Muscle of leg (tissue), 11 donors: ENCODE results near the gene TSPAN1. TPM values are rescaled to one million over a fixed set of nuclear protein-coding genes. Genes with fewer than 3 reads are reported as not detected.

Source experiments
- DNase-seq: peaks from one replicate; pipeline ENCODE4 v3.0.0; 2013
- H3K27ac ChIP-seq: one replicate; pipeline ENCODE4 v1.5.1; 2013; ENCODE audit warnings: mild to moderate bottlenecking, low read length, control low read depth
- H3K27me3 ChIP-seq: one replicate; pipeline ENCODE4 v1.6.1; 2013; ENCODE audit warnings: low read length; ENCODE audit not compliant: control insufficient read depth, insufficient read depth
- H3K36me3 ChIP-seq: one replicate; pipeline ENCODE4 v1.6.1; 2013; ENCODE audit warnings: low read length; ENCODE audit not compliant: control insufficient read depth, insufficient read depth
- H3K4me1 ChIP-seq: one replicate; pipeline ENCODE4 v1.6.1; 2013; ENCODE audit warnings: low read length; ENCODE audit not compliant: control insufficient read depth, insufficient read depth
- H3K4me3 ChIP-seq: one replicate; pipeline ENCODE4 v1.5.1; 2013; ENCODE audit warnings: low read length, control low read depth
- H3K9me3 ChIP-seq: replicated peaks from 2 replicates; pipeline ENCODE4 v1.6.1; 2013; ENCODE audit warnings: low read depth, low read length; ENCODE audit not compliant: control insufficient read depth
- WGBS: methylation state at CpG from one replicate; pipeline ENCODE4 v1.1.5; 2013; ENCODE audit warnings: missing lambda C conversion rate; ENCODE audit not compliant: insufficient coverage; 5-methylcytosine and 5-hydroxymethylcytosine counted together
- polyA plus RNA-seq, 8 donors: library from polyadenylated mRNA; unstranded; fragments of 120-200 nt; gene quantifications; one replicate each; pipeline versions ENCODE4 v1.2.1 to v1.2.3, GENCODE V29; 2013; ENCODE audit warnings: inconsistent platforms in 1 of 8, low replicate concordance in 1 of 8; ENCODE audit not compliant: insufficient read length in 8 of 8, insufficient read depth in 1 of 8
- total RNA-seq: library from RNA; stranded (reverse); fragments of 120-200 nt; gene quantifications from one replicate; pipeline ENCODE4 v1.2.4, GENCODE V29; 2013

TSPAN1 gene
- total and polyA plus RNA-seq, 9 donors, result 0.31 to 1.7 (median 0.51) TPM; not detected in 2

DNA sequence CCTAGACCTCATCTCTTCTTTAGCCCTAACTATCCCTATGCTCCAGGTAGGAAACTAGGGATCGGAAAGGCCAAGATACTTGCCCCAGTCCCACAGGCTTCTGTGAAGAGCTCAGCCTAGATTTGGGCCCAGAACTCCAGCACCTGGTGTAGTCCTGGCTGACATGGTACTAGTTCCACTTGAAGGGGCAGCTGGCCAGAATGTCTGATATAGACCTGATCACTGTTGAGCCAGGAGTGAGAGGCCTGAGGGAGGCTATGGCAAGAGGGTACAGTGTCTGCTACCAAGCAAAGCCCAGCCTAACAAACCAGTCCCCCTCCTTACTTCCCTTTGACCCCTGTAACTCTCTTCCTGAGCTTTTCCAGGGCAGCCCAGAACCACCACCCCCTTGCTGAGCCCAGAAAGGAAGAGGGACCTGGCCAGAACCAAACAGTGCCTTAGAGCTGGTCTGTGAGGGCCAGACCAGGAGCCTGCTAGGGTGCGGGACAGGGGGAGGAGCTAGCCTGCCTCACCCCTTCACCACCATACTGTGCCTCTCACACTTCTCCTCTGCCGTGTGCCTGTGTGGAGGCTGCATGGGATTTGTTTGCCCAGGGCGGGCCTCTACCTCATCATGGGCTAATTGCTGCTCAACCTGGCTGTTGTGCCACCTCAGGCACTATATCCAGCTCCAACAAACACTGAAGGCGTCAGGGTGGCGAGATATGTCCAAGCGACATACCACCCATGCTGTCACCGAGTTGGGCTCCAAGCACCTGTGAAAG is 12.4 kb downstream of the TSPAN1 start:
- 97% methylated on average over 6 of the region's 8 CpGs for WGBS
- H3K27ac ChIP-seq, result no peak overlapping the region
- H3K9me3 ChIP-seq, result no peaks in the 10 kb centered on the region
- no peak for DNase-seq
- no peak overlapping the region for H3K4me3 ChIP-seq
- peaks cover 17% of the 10 kb centered on the region for H3K4me1 ChIP-seq
- H3K27me3 ChIP-seq, result no peaks in the 10 kb centered on the region
- H3K36me3 ChIP-seq, result peaks cover 49% of the 10 kb centered on the region

DNA sequence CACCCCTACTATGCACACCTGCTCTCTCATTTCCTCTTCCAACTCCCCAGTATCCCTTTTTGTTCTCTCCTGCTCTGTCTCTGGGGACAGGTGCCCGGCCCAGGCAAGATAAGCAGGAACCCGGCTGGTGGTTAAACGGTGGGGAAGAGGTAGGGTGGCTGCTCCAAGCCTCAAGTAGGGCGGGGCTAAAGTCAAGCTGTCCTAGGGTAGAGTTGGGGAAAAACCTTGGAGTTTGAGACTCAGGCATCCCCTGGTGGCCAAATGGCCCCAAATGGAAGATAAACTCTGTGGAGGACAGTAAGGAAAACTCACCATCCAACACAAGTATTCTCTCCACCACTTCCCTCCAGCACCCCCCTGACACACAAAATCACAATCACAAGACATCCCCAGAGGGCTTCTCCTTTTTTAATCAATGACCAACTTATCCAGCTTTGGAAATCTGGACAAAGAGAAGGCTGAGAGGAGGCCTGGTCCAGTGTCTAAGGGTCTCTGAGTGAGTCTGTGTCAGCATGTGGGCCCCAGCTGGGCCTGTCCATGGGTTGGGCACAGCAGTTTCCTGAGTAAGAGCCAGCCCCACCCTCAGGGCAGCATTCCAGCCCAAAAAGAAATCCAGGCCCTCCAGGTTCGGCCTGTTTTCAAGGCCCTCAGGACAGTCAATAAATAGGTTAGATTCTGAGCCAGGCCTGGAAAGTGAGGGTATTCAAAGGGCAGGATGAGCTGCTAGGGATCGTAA is 13.6 kb downstream of the TSPAN1 start:
- Histone ChIP-seq H3K36me3 (peaks cover 60% of the 10 kb centered on the region), H3K27ac (no peak overlapping the region)

DNA sequence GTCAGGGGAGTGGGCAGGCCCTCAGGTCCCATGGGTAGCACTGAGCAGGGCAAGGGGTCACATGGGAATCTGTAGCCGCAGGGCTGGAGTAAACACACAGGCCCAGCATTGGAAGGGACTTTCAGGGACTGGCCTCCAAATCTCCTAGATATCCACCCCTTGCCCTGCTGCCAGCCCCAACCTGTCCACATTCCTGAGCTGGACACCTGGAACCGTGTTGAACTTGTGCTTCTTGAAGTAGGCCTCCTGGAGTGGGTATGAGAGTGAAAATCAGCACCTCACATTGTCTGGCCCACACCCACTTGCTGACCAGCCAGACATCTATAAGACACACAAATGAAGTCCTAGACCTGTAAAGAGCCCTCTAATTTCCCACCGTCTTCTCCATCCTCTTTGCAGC is 15.7 kb downstream of the TSPAN1 start:
- Histone ChIP-seq H3K4me1 (no peaks in the 10 kb centered on the region), H3K9me3 (no peaks in the 10 kb centered on the region), H3K27ac (no peak overlapping the region), H3K27me3 (no peaks in the 10 kb centered on the region), H3K4me3 (no peak overlapping the region), H3K36me3 (peaks cover 80% of the 10 kb centered on the region)
- no peak for DNase-seq
- 83% methylated on average over 2 of the region's 3 CpGs for WGBS

More for the DNA sequence above, 13.6 kb downstream of the TSPAN1 start:
- peaks cover 7% of the 10 kb centered on the region for H3K4me1 ChIP-seq
- no peak overlapping the region for H3K4me3 ChIP-seq
- H3K9me3 ChIP-seq, result no peaks in the 10 kb centered on the region
- H3K27me3 ChIP-seq, result no peaks in the 10 kb centered on the region
- WGBS, result 83% methylated on average over 2 of the region's 6 CpGs
- DNase-seq, result no peak

DNA sequence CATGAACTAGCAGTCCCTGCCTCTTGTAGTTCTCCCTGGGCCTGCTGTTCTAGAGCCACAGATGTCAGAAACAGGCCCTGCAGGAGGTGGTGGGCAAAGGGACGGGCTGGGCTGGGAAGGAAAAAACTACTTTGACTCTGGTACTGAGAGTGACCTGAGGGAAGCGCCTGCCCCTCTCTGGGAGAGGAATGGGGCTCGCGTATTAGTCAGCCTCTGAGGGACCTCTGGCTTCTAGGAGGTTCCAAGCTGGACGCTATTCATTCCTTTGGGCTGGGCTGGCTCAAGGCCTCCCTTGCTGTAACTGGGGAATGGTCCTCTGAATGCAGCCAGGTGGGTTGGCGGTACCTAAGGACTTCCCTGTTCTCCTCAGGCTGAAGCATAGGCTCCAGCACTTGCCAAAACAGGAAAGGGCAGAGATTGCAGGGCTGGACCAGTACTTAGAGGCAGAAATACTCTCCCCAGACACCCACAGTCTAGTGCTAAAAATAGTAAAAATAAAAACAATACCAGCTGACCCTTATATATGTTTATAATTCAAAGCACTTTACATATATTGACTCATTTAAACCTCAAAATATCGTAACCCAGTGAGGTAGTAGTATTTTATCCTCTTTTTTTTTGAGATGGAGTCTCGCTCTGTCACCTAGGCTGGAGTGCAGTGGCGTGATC is 16.3 kb downstream of the TSPAN1 start:
- H3K4me1 ChIP-seq, result no peaks in the 10 kb centered on the region
- H3K4me3 ChIP-seq, result no peak overlapping the region
- no peaks in the 10 kb centered on the region for H3K9me3 ChIP-seq
- peaks cover 87% of the 10 kb centered on the region for H3K36me3 ChIP-seq
- no peak for DNase-seq
- no peaks in the 10 kb centered on the region for H3K27me3 ChIP-seq
- WGBS, result 84% methylated on average over 6 of the region's 9 CpGs
- no peak overlapping the region for H3K27ac ChIP-seq

DNA sequence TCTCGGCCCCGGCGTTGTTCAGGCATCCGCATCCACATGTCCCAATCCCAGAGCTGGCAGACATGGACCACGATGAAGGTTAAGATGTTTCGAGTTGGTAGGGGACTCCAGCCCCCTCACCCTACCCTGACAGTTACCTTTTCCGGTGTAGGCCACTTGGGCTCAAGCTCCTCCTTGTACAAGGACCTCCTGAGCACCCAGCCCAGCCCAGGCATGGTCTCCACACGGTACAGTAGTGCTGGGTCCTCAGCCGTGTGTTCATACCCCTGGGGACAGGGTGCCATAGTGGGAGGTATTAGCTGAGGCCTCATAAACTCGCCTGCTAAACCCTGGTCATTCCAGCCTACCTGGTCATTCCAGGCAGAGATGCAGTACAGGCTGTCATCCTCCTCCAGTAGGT is 17.3 kb downstream of the TSPAN1 start:
- H3K4me3 ChIP-seq, result no peak overlapping the region
- H3K9me3 ChIP-seq, result no peaks in the 10 kb centered on the region
- peaks cover 4% of the 10 kb centered on the region for H3K4me1 ChIP-seq
- no peak for DNase-seq
- peaks cover 93% of the 10 kb centered on the region for H3K36me3 ChIP-seq
- WGBS, result 90% methylated on average over 9 of the region's 10 CpGs
- H3K27ac ChIP-seq, result no peak overlapping the region
- no peaks in the 10 kb centered on the region for H3K27me3 ChIP-seq

DNA sequence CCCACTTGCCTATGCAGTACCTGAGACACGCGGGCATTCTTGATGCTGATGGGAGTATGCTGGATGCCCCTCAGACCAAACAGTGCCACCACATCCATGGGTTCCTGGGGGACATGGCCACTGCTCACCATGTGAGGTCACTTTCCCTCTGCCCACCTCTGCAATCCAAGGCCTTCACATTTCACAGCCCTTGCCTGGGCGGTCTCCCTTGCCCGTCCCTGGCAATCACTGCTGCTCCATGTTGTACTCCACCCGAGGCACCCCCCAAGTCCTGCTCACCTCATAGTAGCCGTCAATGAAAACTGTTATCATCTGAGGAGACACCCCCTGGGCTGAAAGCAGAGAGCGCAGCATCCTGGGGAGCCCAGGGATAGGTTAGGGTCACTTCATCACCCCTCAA is 18.4 kb downstream of the TSPAN1 start:
- 88% methylated on average over 7 of the region's 7 CpGs for WGBS
- peaks cover 12% of the 10 kb centered on the region for H3K4me1 ChIP-seq
- no peak overlapping the region for H3K4me3 ChIP-seq
- H3K27ac ChIP-seq, result no peak overlapping the region
- no peaks in the 10 kb centered on the region for H3K9me3 ChIP-seq
- H3K36me3 ChIP-seq, result peaks cover 86% of the 10 kb centered on the region
- H3K27me3 ChIP-seq, result no peaks in the 10 kb centered on the region
- no peak for DNase-seq

DNA sequence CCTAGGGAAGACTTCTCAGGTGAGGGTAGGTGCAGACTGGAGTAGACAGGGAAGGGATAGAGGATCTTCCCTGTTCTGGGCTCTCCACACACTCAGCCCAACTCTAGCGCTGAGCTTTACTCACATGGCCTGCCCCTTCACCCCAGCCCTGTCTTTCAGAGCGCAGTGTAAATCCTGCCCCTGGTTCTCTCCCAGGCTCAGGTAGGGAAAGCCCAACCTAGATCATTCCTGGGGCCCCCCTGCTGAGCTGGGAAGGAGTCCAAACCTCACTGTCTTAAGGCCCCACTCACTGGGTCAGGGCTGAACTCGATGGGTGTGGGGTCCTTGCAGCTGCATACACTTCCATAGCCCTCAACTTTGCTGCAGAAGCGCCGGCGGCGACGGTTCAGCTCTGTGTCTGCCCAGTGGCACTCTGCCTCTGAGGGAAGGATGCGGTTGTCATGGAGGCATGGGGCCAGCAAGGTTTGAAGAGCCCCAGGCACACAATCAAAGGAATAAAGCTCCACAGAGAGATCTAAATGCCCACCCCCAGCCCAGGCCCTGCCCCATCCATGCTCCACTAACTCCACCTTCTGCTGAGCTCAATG is 19.2 kb downstream of the TSPAN1 start:
- 57% methylated on average over 3 of the region's 9 CpGs for WGBS
- peaks cover 18% of the 10 kb centered on the region for H3K4me1 ChIP-seq
- H3K9me3 ChIP-seq, result no peaks in the 10 kb centered on the region
- H3K27ac ChIP-seq, result no peak overlapping the region
- peaks cover 79% of the 10 kb centered on the region for H3K36me3 ChIP-seq
- no peaks in the 10 kb centered on the region for H3K27me3 ChIP-seq
- no peak overlapping the region for H3K4me3 ChIP-seq
- no peak for DNase-seq

DNA sequence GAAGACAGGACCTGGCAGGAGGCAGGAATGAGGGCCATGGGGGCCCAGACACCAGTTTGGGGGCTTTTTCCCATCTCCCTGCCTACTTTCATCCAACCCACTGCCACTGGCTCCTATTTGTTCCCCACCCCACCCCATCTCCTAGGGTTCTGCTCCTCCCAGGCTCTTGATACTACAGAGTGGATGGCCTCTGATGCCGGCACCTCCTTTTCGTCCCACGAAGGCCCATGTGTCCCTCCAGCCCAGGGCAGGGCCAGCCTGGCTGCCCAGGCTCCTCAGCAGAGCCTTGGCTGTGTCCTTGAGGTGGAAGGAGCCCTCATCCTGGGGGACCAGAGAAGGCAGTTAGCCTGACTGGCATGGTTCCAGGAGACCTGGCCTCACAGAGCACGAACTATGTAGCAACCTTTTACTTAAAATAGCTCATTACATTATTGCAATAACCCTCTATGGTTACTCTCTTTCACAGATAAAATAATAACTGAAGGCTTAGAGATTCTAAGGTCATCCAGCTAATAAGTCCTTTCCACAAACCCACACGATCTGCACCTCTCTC is 19.8 kb downstream of the TSPAN1 start:
- 79% methylated on average over 3 of the region's 5 CpGs for WGBS
- H3K36me3 ChIP-seq, result peaks cover 73% of the 10 kb centered on the region
- H3K9me3 ChIP-seq, result no peaks in the 10 kb centered on the region
- peaks cover 21% of the 10 kb centered on the region for H3K4me1 ChIP-seq
- H3K4me3 ChIP-seq, result no peak overlapping the region
- H3K27me3 ChIP-seq, result no peaks in the 10 kb centered on the region
- no peak overlapping the region for H3K27ac ChIP-seq
- no peak for DNase-seq

DNA sequence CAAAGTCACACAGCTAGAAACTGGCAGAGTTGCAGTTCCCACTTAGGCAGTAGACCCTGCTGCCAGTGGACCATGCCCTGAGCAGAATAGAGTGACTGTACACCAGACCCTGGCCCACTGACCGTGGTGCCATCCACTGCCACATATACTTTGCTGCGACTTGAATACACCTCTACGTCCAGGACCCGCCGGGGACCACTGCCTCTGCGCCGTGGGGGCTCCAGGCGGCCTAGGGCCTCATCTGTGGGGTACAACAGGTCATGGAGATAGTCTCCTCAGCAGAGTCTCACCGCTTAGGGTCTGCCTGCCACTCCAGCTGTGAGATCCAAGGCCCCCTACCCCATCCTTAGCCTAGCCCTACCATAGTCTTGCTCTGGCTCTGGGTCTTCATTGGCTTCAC is 21.7 kb downstream of the TSPAN1 start:
- H3K4me3 ChIP-seq, result no peak overlapping the region
- peaks cover 21% of the 10 kb centered on the region for H3K4me1 ChIP-seq
- H3K27ac ChIP-seq, result no peak overlapping the region
- H3K9me3 ChIP-seq, result no peaks in the 10 kb centered on the region
- WGBS, result 96% methylated on average over 9 of the region's 9 CpGs
- H3K27me3 ChIP-seq, result no peaks in the 10 kb centered on the region
- DNase-seq, result no peak
- peaks cover 58% of the 10 kb centered on the region for H3K36me3 ChIP-seq
